ENCODE data around the gene INPP5D. TPM values are rescaled to one million over a fixed set of nuclear protein-coding genes. Genes with fewer than 3 reads are reported as not detected.

INPP5D gene
- total and polyA plus RNA-seq, 2 donors, result 26.6 to 42.0 TPM

DNA sequence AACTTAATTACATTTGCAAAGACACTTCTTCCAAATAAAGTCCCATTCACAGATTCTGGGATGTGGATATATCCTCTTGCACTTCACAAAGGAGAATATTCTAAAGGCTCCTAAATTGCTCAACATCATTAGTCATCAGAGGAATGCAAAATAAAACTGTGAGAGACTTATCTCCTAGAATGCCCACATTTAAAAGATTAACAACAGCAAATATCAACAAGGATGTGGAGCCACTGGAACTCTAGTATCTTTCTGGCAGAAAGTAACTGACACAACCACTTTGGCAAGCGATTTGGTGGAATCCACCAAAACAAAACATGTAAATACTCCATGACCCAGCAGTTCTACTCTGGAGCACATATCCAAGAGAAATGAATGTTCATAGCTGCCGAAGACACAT is 23.1 kb upstream of the INPP5D start:
- Histone ChIP-seq H3K9me3 (ENCODE audit: control insufficient read depth in 2 of 2, insufficient read depth in 1 of 2, low read length in 1 of 2) (no peaks in the 10 kb centered on the region), H3K36me3 (ENCODE audit: control insufficient read depth in 2 of 2, insufficient read depth in 2 of 2, low read length in 1 of 2) (no peaks in the 10 kb centered on the region), H3K4me1 (ENCODE audit: control insufficient read depth in 2 of 2, insufficient read depth in 2 of 2, low read length in 2 of 2) (no peaks in the 10 kb centered on the region), H3K4me3 (ENCODE audit: low read length in 2 of 2) (no peak overlapping the region), H3K27me3 (ENCODE audit: control insufficient read depth in 2 of 2, insufficient read depth in 1 of 2, low read length in 1 of 2) (no peaks in the 10 kb centered on the region), H3K27ac (ENCODE audit: low read depth in 1 of 2, low read length in 1 of 2) (no peak overlapping the region)
- 97% methylated on average over 2 of the region's 2 CpGs for WGBS
- DNase-seq (ENCODE audit: low read depth in 6 of 9, low spot score in 9 of 9), result no peak

DNA sequence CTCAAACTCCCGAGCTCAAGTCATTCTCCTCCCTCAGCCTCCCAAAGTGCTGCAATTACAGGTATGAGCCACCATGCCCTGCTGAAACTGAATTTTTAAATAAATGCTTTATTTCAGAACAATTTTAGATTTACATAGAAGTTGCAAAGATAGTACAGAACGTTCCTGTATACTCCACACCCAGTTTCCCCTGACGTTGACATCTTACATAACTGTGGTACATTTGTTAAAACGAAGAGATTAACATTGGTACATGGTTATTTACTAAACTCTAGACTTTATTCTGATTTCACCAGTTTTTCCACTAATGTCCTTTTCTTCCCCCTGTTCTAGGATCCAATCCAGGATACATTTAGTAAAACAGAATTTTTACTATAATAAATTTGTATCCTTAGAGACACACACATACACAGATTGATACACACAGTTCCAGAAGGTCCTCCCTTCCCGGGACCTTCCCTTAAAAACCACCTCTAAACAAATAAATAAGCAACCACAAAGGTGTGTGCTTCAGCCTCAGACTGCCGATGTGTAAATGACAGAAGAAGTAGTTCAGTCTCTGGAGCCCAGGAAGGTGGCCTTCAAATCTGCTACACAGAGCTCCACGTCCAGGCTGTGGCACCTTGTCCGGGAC is 20.8 kb upstream of the INPP5D start:
- DNase-seq (ENCODE audit: low read depth in 6 of 9, low spot score in 9 of 9), result no peak
- WGBS, result 92% methylated on average over 8 of the region's 8 CpGs
- Histone ChIP-seq H3K4me1 (ENCODE audit: control insufficient read depth in 2 of 2, insufficient read depth in 2 of 2, low read length in 2 of 2) (no peaks in the 10 kb centered on the region), H3K9me3 (ENCODE audit: control insufficient read depth in 2 of 2, insufficient read depth in 1 of 2, low read length in 1 of 2) (no peaks in the 10 kb centered on the region), H3K27ac (ENCODE audit: low read depth in 1 of 2, low read length in 1 of 2) (no peak overlapping the region), H3K36me3 (ENCODE audit: control insufficient read depth in 2 of 2, insufficient read depth in 2 of 2, low read length in 1 of 2) (no peaks in the 10 kb centered on the region), H3K4me3 (ENCODE audit: low read length in 2 of 2) (no peak overlapping the region), H3K27me3 (ENCODE audit: control insufficient read depth in 2 of 2, insufficient read depth in 1 of 2, low read length in 1 of 2) (no peaks in the 10 kb centered on the region)

DNA sequence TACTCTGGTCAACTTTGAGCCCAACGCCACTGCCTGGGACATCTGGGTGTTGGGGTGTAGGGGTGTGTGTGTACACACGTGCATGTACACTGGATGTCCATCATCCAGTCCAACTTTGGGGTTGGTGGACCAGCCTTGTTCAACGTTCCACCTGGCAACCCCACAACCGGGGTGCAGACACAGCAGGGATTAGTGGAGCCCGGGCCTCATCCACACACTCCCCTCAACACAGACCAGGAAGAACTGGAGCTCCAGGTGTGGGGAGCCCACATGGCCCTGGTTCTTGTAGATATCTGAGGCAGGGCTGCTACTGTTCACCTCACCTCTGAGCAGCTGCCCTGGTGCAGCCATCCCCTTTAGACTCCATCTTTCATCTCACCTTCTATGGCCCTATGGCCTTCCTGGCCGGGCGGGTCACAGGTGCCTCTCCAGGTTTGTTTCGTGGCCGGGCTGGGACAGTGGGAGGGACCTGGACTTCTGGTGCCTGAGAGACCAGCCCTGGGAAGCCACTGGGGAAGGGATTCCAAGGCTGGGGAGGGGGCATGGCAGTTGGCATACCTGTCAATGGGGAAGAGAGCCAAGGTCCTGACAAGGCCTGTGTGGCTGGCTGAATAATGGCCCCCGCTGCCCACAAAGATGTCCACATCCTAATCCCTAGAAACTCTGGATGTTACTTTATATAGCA is 20.2 kb upstream of the INPP5D start:
- H3K27me3 ChIP-seq (ENCODE audit: control insufficient read depth in 2 of 2, insufficient read depth in 1 of 2, low read length in 1 of 2), result no peaks in the 10 kb centered on the region
- no peaks in the 10 kb centered on the region for H3K36me3 ChIP-seq (ENCODE audit: control insufficient read depth in 2 of 2, insufficient read depth in 2 of 2, low read length in 1 of 2)
- no peaks in the 10 kb centered on the region for H3K4me1 ChIP-seq (ENCODE audit: control insufficient read depth in 2 of 2, insufficient read depth in 2 of 2, low read length in 2 of 2)
- no peaks in the 10 kb centered on the region for H3K9me3 ChIP-seq (ENCODE audit: control insufficient read depth in 2 of 2, insufficient read depth in 1 of 2, low read length in 1 of 2)
- H3K27ac ChIP-seq (ENCODE audit: low read depth in 1 of 2, low read length in 1 of 2), result no peak overlapping the region
- no peak for DNase-seq (ENCODE audit: low read depth in 6 of 9, low spot score in 9 of 9)
- WGBS, result 96% methylated on average over 10 of the region's 10 CpGs
- no peak overlapping the region for H3K4me3 ChIP-seq (ENCODE audit: low read length in 2 of 2)

DNA sequence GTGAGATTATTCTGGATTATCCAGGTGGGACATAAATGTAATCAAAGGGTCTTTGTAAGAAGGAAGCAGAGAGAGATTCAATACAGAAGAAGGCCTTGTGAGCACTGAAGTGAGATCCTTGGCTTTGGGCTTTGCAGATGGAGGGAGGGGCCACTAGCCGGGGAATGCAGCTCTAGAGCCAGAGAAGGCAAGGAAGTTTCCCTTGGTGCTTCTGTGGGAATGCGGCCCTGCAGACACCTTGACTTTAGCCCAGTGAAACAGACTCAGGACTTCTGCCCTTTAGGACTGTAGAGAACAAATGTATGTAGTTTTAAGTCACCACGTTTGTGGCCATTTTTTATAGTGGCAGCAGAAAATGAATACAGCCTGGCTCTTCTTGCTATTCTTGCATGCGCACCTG is 19.6 kb upstream of the INPP5D start:
- no peak overlapping the region for H3K27ac ChIP-seq (ENCODE audit: low read depth in 1 of 2, low read length in 1 of 2)
- no peaks in the 10 kb centered on the region for H3K36me3 ChIP-seq (ENCODE audit: control insufficient read depth in 2 of 2, insufficient read depth in 2 of 2, low read length in 1 of 2)
- H3K9me3 ChIP-seq (ENCODE audit: control insufficient read depth in 2 of 2, insufficient read depth in 1 of 2, low read length in 1 of 2), result no peaks in the 10 kb centered on the region
- no peak for DNase-seq (ENCODE audit: low read depth in 6 of 9, low spot score in 9 of 9)
- no peaks in the 10 kb centered on the region for H3K27me3 ChIP-seq (ENCODE audit: control insufficient read depth in 2 of 2, insufficient read depth in 1 of 2, low read length in 1 of 2)
- no peaks in the 10 kb centered on the region for H3K4me1 ChIP-seq (ENCODE audit: control insufficient read depth in 2 of 2, insufficient read depth in 2 of 2, low read length in 2 of 2)
- 97% methylated on average over 4 of the region's 4 CpGs for WGBS
- no peak overlapping the region for H3K4me3 ChIP-seq (ENCODE audit: low read length in 2 of 2)

DNA sequence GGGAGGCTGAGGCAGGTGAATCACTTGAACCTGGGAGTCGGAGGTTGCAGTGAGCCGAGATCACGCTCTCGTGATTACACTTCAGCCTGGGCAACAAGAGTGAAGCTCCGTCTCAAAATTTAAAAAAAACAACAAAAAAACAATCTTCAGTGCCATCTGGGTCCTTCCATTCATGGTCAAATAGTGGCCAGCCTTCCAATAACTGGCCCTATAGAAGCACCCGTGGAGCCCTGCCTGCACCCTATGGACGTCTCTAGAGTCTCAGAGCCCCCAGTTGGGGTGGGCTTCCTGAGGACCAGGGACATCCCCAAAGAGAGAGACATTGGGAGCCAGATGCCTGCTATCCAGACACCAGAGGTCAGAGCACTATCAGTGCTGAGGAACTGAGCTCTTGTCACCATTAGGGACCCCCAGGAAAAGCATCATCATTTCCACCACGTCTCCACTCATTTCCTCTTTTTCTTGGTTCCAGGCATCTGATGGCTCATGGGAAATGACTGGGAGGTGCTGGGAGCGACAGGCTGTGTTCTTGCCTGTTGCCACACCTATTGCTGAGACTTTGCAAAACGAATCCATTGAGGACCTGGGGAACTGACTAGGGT is 18.3 kb upstream of the INPP5D start:
- 85% methylated on average over 10 of the region's 10 CpGs for WGBS
- Histone ChIP-seq H3K27ac (ENCODE audit: low read depth in 1 of 2, low read length in 1 of 2) (no peak overlapping the region), H3K36me3 (ENCODE audit: control insufficient read depth in 2 of 2, insufficient read depth in 2 of 2, low read length in 1 of 2) (no peaks in the 10 kb centered on the region), H3K4me1 (ENCODE audit: control insufficient read depth in 2 of 2, insufficient read depth in 2 of 2, low read length in 2 of 2) (no peaks in the 10 kb centered on the region), H3K9me3 (ENCODE audit: control insufficient read depth in 2 of 2, insufficient read depth in 1 of 2, low read length in 1 of 2) (no peaks in the 10 kb centered on the region), H3K4me3 (ENCODE audit: low read length in 2 of 2) (no peak overlapping the region), H3K27me3 (ENCODE audit: control insufficient read depth in 2 of 2, insufficient read depth in 1 of 2, low read length in 1 of 2) (no peaks in the 10 kb centered on the region)
- DNase-seq (ENCODE audit: low read depth in 6 of 9, low spot score in 9 of 9), result no peak

DNA sequence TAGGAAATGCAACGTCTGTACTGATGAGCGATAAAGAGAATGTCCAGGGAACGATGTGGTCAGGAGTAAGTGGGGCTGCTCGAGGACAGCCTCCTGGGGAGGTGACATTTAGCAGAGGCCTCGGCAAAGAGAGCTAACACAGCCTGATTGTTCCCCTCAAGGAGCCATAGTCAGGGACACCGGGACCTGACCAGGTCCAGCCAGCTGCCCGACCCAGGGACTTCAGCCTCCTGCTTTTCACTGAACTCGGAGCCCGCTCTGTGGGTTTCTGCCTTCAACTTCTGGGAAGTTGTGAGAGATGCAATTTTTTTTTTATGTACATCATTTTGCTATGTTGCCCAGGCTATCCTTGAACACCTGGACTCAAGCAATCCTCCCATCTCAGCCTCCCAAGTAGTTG is 17.6 kb upstream of the INPP5D start:
- no peak overlapping the region for H3K27ac ChIP-seq (ENCODE audit: low read depth in 1 of 2, low read length in 1 of 2)
- no peaks in the 10 kb centered on the region for H3K9me3 ChIP-seq (ENCODE audit: control insufficient read depth in 2 of 2, insufficient read depth in 1 of 2, low read length in 1 of 2)
- no peak for DNase-seq (ENCODE audit: low read depth in 6 of 9, low spot score in 9 of 9)
- no peaks in the 10 kb centered on the region for H3K36me3 ChIP-seq (ENCODE audit: control insufficient read depth in 2 of 2, insufficient read depth in 2 of 2, low read length in 1 of 2)
- H3K4me3 ChIP-seq (ENCODE audit: low read length in 2 of 2), result no peak overlapping the region
- H3K27me3 ChIP-seq (ENCODE audit: control insufficient read depth in 2 of 2, insufficient read depth in 1 of 2, low read length in 1 of 2), result no peaks in the 10 kb centered on the region
- H3K4me1 ChIP-seq (ENCODE audit: control insufficient read depth in 2 of 2, insufficient read depth in 2 of 2, low read length in 2 of 2), result no peaks in the 10 kb centered on the region
- 98% methylated on average over 9 of the region's 9 CpGs for WGBS

DNA sequence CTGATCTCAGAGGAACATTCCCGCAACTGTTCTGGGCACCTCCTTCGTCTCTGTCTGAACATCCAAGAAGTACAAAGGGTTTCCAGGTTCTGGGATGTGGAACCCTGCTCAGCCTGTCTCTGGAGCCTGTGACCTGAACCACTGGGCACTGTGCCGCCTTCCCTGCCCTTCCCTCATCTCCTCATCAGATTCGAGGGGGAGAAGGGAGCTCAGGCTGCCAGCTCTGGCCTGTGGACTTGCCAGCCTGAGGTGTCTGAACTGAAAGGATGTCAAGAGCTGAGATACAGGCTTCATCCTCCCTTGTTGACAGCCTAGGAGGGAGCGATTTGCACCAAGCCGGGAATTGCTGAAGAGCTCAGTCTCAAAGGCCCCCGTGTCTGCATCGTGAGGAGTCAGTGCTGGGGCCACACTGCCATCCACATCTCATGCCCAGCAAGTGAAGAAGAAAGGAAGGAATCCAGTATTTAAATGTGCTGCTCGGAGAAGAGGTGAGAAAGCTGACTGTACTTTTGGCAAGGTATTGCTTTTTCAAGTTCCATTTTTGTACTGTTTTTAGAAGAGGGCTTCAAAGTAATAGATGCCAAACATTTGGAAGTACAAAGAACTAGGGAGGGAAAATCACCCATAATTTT is 15.1 kb upstream of the INPP5D start:
- H3K27me3 ChIP-seq (ENCODE audit: control insufficient read depth in 2 of 2, insufficient read depth in 1 of 2, low read length in 1 of 2), result no peaks in the 10 kb centered on the region
- no peak for DNase-seq (ENCODE audit: low read depth in 6 of 9, low spot score in 9 of 9)
- 96% methylated on average over 9 of the region's 9 CpGs for WGBS
- H3K27ac ChIP-seq (ENCODE audit: low read depth in 1 of 2, low read length in 1 of 2), result no peak overlapping the region
- no peaks in the 10 kb centered on the region for H3K9me3 ChIP-seq (ENCODE audit: control insufficient read depth in 2 of 2, insufficient read depth in 1 of 2, low read length in 1 of 2)
- no peaks in the 10 kb centered on the region for H3K36me3 ChIP-seq (ENCODE audit: control insufficient read depth in 2 of 2, insufficient read depth in 2 of 2, low read length in 1 of 2)
- H3K4me1 ChIP-seq (ENCODE audit: control insufficient read depth in 2 of 2, insufficient read depth in 2 of 2, low read length in 2 of 2), result peaks cover 0 to 3% of the 10 kb centered on the region in 2 donors
- no peak overlapping the region for H3K4me3 ChIP-seq (ENCODE audit: low read length in 2 of 2)

DNA sequence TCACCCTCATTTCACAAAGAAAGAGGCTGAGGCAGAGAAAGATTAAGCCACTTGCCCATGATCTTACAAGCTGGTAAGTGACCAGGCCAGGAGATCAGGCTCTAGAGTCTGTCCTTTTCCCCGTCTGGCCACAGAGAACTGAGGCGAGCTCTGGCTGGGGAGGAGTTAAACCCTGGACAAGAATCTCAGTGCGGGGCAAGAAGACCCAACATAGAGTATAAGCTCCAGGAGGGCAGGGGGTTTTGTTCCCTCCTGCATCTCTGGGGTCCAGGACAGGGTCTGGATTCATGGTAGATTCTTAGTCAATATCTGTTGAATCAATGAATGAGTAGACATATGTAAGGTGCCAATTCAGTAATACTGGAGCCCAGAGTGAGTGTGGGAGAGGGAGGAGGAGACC is 12.9 kb upstream of the INPP5D start:
- H3K27me3 ChIP-seq (ENCODE audit: control insufficient read depth in 2 of 2, insufficient read depth in 1 of 2, low read length in 1 of 2), result no peaks in the 10 kb centered on the region
- WGBS, result 99% methylated on average over 3 of the region's 3 CpGs
- peaks cover 0 to 3% of the 10 kb centered on the region in 2 donors for H3K4me1 ChIP-seq (ENCODE audit: control insufficient read depth in 2 of 2, insufficient read depth in 2 of 2, low read length in 2 of 2)
- H3K9me3 ChIP-seq (ENCODE audit: control insufficient read depth in 2 of 2, insufficient read depth in 1 of 2, low read length in 1 of 2), result no peaks in the 10 kb centered on the region
- H3K36me3 ChIP-seq (ENCODE audit: control insufficient read depth in 2 of 2, insufficient read depth in 2 of 2, low read length in 1 of 2), result no peaks in the 10 kb centered on the region
- H3K27ac ChIP-seq (ENCODE audit: low read depth in 1 of 2, low read length in 1 of 2), result no peak overlapping the region
- H3K4me3 ChIP-seq (ENCODE audit: low read length in 2 of 2), result no peak overlapping the region
- DNase-seq (ENCODE audit: low read depth in 6 of 9, low spot score in 9 of 9), result no peak

DNA sequence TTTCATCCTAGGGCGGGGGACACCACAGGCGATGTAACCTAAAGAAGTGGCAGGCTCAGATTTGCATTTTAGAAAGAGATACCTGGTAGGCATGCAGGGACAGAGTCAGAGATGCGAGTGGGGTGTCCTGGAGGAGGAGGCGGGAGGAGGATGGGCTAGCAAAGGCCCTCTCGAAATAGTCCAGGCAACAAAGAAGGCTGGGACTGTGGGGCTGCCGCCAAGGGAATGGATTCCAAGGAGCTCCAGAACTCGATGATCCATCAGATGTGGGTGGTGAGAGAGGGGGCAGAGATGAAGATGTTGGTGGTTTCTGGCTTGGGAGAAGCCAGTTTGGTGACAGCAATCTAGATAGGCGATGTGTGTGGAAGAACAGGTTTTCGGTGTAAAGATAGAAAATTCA is 12.5 kb upstream of the INPP5D start:
- DNase-seq (ENCODE audit: low read depth in 6 of 9, low spot score in 9 of 9), result no peak
- Histone ChIP-seq H3K27me3 (ENCODE audit: control insufficient read depth in 2 of 2, insufficient read depth in 1 of 2, low read length in 1 of 2) (no peaks in the 10 kb centered on the region), H3K9me3 (ENCODE audit: control insufficient read depth in 2 of 2, insufficient read depth in 1 of 2, low read length in 1 of 2) (no peaks in the 10 kb centered on the region), H3K4me1 (ENCODE audit: control insufficient read depth in 2 of 2, insufficient read depth in 2 of 2, low read length in 2 of 2) (peaks cover 0 to 3% of the 10 kb centered on the region in 2 donors), H3K36me3 (ENCODE audit: control insufficient read depth in 2 of 2, insufficient read depth in 2 of 2, low read length in 1 of 2) (no peaks in the 10 kb centered on the region), H3K4me3 (ENCODE audit: low read length in 2 of 2) (no peak overlapping the region), H3K27ac (ENCODE audit: low read depth in 1 of 2, low read length in 1 of 2) (no peak overlapping the region)
- WGBS, result 92% methylated on average over 9 of the region's 9 CpGs
